Measurements from ENCODE around the gene ITGB1BP1. TPM values are rescaled to one million over a fixed set of nuclear protein-coding genes. Genes with fewer than 3 reads are reported as not detected.

ITGB1BP1 gene
- total and polyA plus RNA-seq, 10 donors, result 24.0 to 79.4 (median 51.3) TPM

DNA sequence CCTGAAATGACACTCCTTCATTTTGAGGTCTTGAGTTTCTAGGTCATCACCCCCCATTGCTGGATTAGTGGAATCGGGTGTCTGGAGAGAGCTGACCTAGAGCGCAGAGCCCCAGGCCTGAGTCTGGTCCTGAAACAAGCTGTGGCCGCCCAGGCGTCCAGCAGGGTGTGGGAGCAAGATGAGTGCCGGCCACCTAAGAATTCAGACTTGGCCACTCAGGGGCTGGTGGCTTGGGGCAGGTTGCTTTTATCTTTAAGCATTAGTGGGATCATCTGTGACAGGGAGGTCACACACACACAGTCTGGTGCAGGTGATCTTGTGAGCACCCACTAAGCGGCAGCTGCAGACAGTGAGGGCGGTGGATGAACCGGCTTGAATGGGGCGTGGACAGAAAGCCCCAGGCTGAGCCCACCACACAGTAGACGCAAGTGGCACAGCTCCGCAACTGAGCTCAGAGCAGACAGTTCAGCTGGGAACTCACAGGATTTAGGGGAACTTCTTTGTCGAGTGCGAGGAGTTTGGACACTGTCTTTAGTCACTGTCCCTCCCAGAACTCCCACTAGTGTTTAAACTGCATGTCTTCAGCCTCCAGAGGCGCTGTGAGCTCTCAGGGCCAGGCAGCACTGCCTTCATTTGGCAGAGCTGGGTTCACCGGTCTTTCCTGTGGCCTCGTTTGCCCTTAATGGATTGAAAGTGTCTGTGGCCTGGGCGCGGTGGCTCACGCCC lies 21.5 kb downstream of the ITGB1BP1 start:
- Histone ChIP-seq H3K27ac (no peak overlapping the region), H3K36me3 (peaks cover 0 to 11% (median 6%) of the 10 kb centered on the region in 6 donors), H3K27me3 (replicated peaks in 1 of 7) (peaks cover 0 to 5% (median 0%) of the 10 kb centered on the region in 7 donors), H3K4me1 (no peaks in the 10 kb centered on the region), H3K4me3 (no peak overlapping the region), H3K9me3 (no peaks in the 10 kb centered on the region)
- intact Hi-C loops (cut with DNase I; ENCODE audit: low total_unique reads), result no loop called here
- TF ChIP-seq, protein P1, sequence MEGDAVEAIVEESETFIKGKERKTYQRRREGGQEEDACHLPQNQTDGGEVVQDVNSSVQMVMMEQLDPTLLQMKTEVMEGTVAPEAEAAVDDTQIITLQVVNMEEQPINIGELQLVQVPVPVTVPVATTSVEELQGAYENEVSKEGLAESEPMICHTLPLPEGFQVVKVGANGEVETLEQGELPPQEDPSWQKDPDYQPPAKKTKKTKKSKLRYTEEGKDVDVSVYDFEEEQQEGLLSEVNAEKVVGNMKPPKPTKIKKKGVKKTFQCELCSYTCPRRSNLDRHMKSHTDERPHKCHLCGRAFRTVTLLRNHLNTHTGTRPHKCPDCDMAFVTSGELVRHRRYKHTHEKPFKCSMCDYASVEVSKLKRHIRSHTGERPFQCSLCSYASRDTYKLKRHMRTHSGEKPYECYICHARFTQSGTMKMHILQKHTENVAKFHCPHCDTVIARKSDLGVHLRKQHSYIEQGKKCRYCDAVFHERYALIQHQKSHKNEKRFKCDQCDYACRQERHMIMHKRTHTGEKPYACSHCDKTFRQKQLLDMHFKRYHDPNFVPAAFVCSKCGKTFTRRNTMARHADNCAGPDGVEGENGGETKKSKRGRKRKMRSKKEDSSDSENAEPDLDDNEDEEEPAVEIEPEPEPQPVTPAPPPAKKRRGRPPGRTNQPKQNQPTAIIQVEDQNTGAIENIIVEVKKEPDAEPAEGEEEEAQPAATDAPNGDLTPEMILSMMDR (IDR thresholded peaks at IDR 0.05 in 8 of 11, conservative IDR thresholded peaks at IDR 0.05 in 3 of 11), result no peak
- TF ChIP-seq POLR2AphosphoS5 (IDR thresholded peaks at IDR 0.05) (no peak), POLR2A (IDR thresholded peaks at IDR 0.05) (no peak)
- no peak for DNase-seq
- WGBS, 5 donors, result 92 to 95% (median 93%) methylated on average over 16 to 19 of the region's 19 CpGs

DNA sequence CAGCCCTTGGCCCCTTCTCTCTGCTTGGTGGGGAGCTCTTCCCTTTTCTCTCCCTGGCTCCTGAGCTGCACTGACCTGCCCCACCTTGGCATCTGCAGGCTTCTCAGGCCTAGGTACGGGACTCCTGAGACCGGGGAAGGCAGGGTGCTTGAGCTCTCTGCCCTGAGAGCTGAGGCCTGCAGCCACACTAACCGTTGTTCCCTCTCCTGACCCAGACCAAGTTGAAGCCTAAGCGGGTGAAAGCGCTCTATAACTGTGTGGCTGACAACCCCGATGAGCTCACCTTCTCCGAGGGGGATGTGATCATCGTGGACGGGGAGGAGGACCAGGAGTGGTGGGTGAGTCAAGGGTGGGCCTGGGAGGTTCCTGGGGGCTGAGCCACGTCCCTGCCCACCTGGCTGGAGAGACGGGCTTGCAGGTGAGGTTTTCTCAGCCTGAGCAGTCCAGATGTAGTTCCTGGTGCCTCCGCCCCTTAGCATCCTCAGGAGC lies 22.2 kb downstream of the ITGB1BP1 start:
- TF ChIP-seq POLR2A (IDR thresholded peaks at IDR 0.05) (no peak), POLR2AphosphoS5 (IDR thresholded peaks at IDR 0.05) (no peak)
- TF ChIP-seq, protein P1 (IDR thresholded peaks at IDR 0.05 in 8 of 11, conservative IDR thresholded peaks at IDR 0.05 in 3 of 11), result no peak
- peaks cover 0 to 5% (median 4%) of the 10 kb centered on the region in 6 donors for H3K36me3 ChIP-seq
- H3K4me3 ChIP-seq, result no peak overlapping the region
- no peaks in the 10 kb centered on the region for H3K4me1 ChIP-seq
- no peaks in the 10 kb centered on the region for H3K9me3 ChIP-seq
- peaks cover 0 to 5% (median 0%) of the 10 kb centered on the region in 7 donors for H3K27me3 ChIP-seq (replicated peaks in 1 of 7)
- peak; percentile 45 for DNase-seq
- WGBS, 5 donors, result 84 to 96% (median 91%) methylated on average over 12 of the region's 12 CpGs
- intact Hi-C loops (cut with DNase I; ENCODE audit: low total_unique reads), result no loop called here
- H3K27ac ChIP-seq, result no peak overlapping the region

DNA sequence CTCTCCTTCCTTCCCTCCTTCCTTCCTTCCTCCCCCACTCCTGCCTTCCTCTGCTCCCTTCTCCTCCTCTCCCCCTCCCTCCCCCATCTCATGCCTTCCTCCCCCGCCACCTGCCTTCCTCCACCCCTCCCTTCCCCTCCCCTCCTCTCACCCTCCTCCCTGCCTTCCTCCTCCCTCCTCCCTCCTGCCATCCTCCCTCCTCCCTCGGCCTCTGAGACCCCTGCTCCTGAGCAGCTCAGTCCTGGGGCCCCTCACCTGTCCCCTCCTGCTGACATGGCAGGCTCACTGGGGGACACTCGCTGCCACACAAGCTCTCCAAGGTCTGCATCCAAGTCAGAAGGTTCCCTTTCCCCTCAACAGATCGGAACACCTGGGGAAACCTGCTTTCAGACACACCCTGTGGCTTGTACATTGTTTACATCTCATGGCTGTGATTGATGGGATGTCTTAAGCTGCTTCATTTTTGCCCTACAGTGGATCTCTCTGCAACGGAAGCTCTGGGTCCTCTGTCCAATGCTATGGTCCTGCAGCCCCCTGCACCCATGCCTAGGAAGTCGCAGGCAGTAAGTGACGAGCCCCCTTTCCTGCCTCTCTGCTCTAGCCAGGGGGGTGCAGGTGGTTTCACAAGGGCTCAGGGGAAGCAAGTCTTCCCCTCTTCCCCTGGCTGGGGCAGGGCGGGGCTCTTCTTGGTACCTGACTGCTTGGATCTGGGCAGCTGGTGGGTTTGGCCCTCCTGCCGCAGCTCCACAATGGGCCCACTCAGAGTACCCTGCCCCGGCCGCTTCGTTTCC lies 22.9 kb downstream of the ITGB1BP1 start:
- H3K27ac ChIP-seq, result no peak overlapping the region
- DNase-seq, result peak; percentile 47

More for the DNA sequence above, 22.9 kb downstream of the ITGB1BP1 start:
- WGBS, 5 donors, result 73 to 90% (median 78%) methylated on average over 11 to 12 of the region's 12 CpGs
- H3K36me3 ChIP-seq, result peaks cover 0 to 5% (median 2%) of the 10 kb centered on the region in 6 donors
- H3K27me3 ChIP-seq (replicated peaks in 1 of 7), result peaks cover 0 to 5% (median 0%) of the 10 kb centered on the region in 7 donors
- no peak overlapping the region for H3K4me3 ChIP-seq
- H3K4me1 ChIP-seq, result no peaks in the 10 kb centered on the region
- H3K9me3 ChIP-seq, result no peaks in the 10 kb centered on the region
- intact Hi-C loops (cut with DNase I; ENCODE audit: low total_unique reads), result no loop called here
- no peak for TF ChIP-seq POLR2A (IDR thresholded peaks at IDR 0.05)
- TF ChIP-seq, protein P1 (IDR thresholded peaks at IDR 0.05 in 8 of 11, conservative IDR thresholded peaks at IDR 0.05 in 3 of 11), result no peak
- TF ChIP-seq POLR2AphosphoS5 (IDR thresholded peaks at IDR 0.05), result no peak

All from spleen (tissue), 11 donors.